Measurements from ENCODE around the gene CHRND. TPM values are rescaled to one million over a fixed set of nuclear protein-coding genes. Genes with fewer than 3 reads are reported as not detected.

CHRND gene
- total RNA-seq, 2 experiments from 2014 or later, result not detected

GRCh38 chr2:232575404-232575746, 49.4 kb downstream of the CHRND start:
- CTCF ChIA-PET, result no interaction called here
- no peak for ATAC-seq (ENCODE audit: poor library complexity)

GRCh38 chr2:232576995-232577394, 51.0 kb downstream of the CHRND start:
- Histone ChIP-seq H3K27me3 (ENCODE audit: control insufficient read depth in 1 of 2, insufficient read depth in 2 of 2, low read length in 2 of 2) (no peaks in the 10 kb centered on the region), H3K9me3 (ENCODE audit: control insufficient read depth in 1 of 2, insufficient read depth in 1 of 2, low read length in 2 of 2) (no peaks in the 10 kb centered on the region), H3K27ac (ENCODE audit: low read depth in 1 of 2, low read length in 2 of 2) (no peak overlapping the region), H3K4me1 (ENCODE audit: insufficient read depth, low read length) (no peaks in the 10 kb centered on the region), H3K36me3 (ENCODE audit: insufficient read depth, low read length) (peaks cover 51% of the 10 kb centered on the region), H3K4me3 (ENCODE audit: low read length) (no peak overlapping the region)
- DNase-seq (no peak), ATAC-seq (ENCODE audit: poor library complexity) (no peak)
- TF ChIP-seq CTCF (IDR thresholded peaks at IDR 0.05), result no peak
- intact Hi-C loops (cut with DNase I, micrococcal nuclease), result no loop called here
- CTCF ChIA-PET, result no interaction called here
- no peaks in the 10 kb centered on the region for H3K4me1 Mint-ChIP-seq (ENCODE audit: low read depth)
- no peak overlapping the region for H3K4me3 Mint-ChIP-seq
- peaks cover 79% of the 10 kb centered on the region for H3K36me3 Mint-ChIP-seq (ENCODE audit: low read depth)
- no peaks in the 10 kb centered on the region for H3K9me3 Mint-ChIP-seq
- H3K27ac Mint-ChIP-seq, result no peak overlapping the region
- H3K27me3 Mint-ChIP-seq, result no peaks in the 10 kb centered on the region
- POLR2A ChIA-PET, result interaction anchor here (0.6 kb wide), 2 partner anchors 665 to 937 kb away, joined by 3 read pairs; no protein-coding TSS in a partner anchor

More at GRCh38 chr2:232575404-232575746, 49.4 kb downstream of the CHRND start:
- Histone ChIP-seq H3K27ac (ENCODE audit: low read depth in 1 of 2, low read length in 2 of 2) (no peak overlapping the region), H3K4me3 (ENCODE audit: low read length) (no peak overlapping the region), H3K4me1 (ENCODE audit: insufficient read depth, low read length) (no peaks in the 10 kb centered on the region), H3K9me3 (ENCODE audit: control insufficient read depth in 1 of 2, insufficient read depth in 1 of 2, low read length in 2 of 2) (no peaks in the 10 kb centered on the region), H3K27me3 (ENCODE audit: control insufficient read depth in 1 of 2, insufficient read depth in 2 of 2, low read length in 2 of 2) (no peaks in the 10 kb centered on the region), H3K36me3 (ENCODE audit: insufficient read depth, low read length) (peaks cover 44% of the 10 kb centered on the region)
- H3K9me3 Mint-ChIP-seq, result no peaks in the 10 kb centered on the region
- no peaks in the 10 kb centered on the region for H3K4me1 Mint-ChIP-seq (ENCODE audit: low read depth)
- intact Hi-C loops (cut with DNase I, micrococcal nuclease), result no loop called here
- TF ChIP-seq CTCF (IDR thresholded peaks at IDR 0.05), result no peak
- H3K27ac Mint-ChIP-seq, result no peak overlapping the region
- no peaks in the 10 kb centered on the region for H3K27me3 Mint-ChIP-seq
- no peak for DNase-seq
- POLR2A ChIA-PET, result no interaction called here
- peaks cover 79% of the 10 kb centered on the region for H3K36me3 Mint-ChIP-seq (ENCODE audit: low read depth)
- no peak overlapping the region for H3K4me3 Mint-ChIP-seq

GRCh38 chr2:232577841-232578240, 51.9 kb downstream of the CHRND start:
- no peak for DNase-seq
- Histone ChIP-seq H3K4me3 (ENCODE audit: low read length) (no peak overlapping the region), H3K27me3 (ENCODE audit: control insufficient read depth in 1 of 2, insufficient read depth in 2 of 2, low read length in 2 of 2) (no peaks in the 10 kb centered on the region), H3K36me3 (ENCODE audit: insufficient read depth, low read length) (peaks cover 58% of the 10 kb centered on the region), H3K4me1 (ENCODE audit: insufficient read depth, low read length) (no peaks in the 10 kb centered on the region), H3K9me3 (ENCODE audit: control insufficient read depth in 1 of 2, insufficient read depth in 1 of 2, low read length in 2 of 2) (no peaks in the 10 kb centered on the region), H3K27ac (ENCODE audit: low read depth in 1 of 2, low read length in 2 of 2) (no peak overlapping the region)
- H3K27ac Mint-ChIP-seq, result no peak overlapping the region
- no peak for TF ChIP-seq CTCF (IDR thresholded peaks at IDR 0.05)
- ChIA-PET CTCF (no interaction called here), POLR2A (interaction anchor here (0.6 kb wide), 1 partner anchor 936 kb away, joined by 3 read pairs; no protein-coding TSS in a partner anchor)
- no peak overlapping the region for H3K4me3 Mint-ChIP-seq
- no peaks in the 10 kb centered on the region for H3K27me3 Mint-ChIP-seq
- no peaks in the 10 kb centered on the region for H3K4me1 Mint-ChIP-seq (ENCODE audit: low read depth)
- no peaks in the 10 kb centered on the region for H3K9me3 Mint-ChIP-seq
- intact Hi-C loops (cut with DNase I, micrococcal nuclease), result no loop called here
- H3K36me3 Mint-ChIP-seq (ENCODE audit: low read depth), result peaks cover 79% of the 10 kb centered on the region
- no peak for ATAC-seq (ENCODE audit: poor library complexity)

Data from CD4-positive, alpha-beta T cell (primary cell).